Heart left ventricle (tissue), 16 donors: ENCODE data around the gene PRMT5. TPM values are rescaled to one million over a fixed set of nuclear protein-coding genes. Genes with fewer than 3 reads are reported as not detected.

Source experiments
- ATAC-seq, 4 donors: fragments of 200-7000 bp; cut with Tn5 transposase; one replicate each; pipeline ENCODE4 v1.9.1; 2020 to 2022; ENCODE audit warnings: moderate library complexity in 4 of 4, mild to moderate bottlenecking in 3 of 4, moderate number of reproducible peaks in 1 of 4
- DNase-seq, 5 donors: peaks; one replicate each; pipeline ENCODE4 v3.0.0-alpha.2; 2020
- H3K27ac ChIP-seq, 12 donors: fragments of 200-600 bp; sonication (generic) in 4 of 12; one replicate each; pipeline versions ENCODE4 v1.5.0 to v1.8.0; 2016 to 2022; ENCODE audit warnings: mild to moderate bottlenecking in 2 of 12
- H3K27me3 ChIP-seq, 9 donors: fragments of 200-600 bp; sonication (generic) in 2 of 9; one replicate each; pipeline versions ENCODE4 v1.5.1 to v1.8.0; 2016 to 2022; ENCODE audit warnings: mild to moderate bottlenecking in 3 of 9
- H3K36me3 ChIP-seq, 9 donors: fragments of 200-600 bp; sonication (generic) in 2 of 9; one replicate each; pipeline versions ENCODE4 v1.5.0 to v1.8.0; 2018 to 2022; ENCODE audit warnings: mild to moderate bottlenecking in 2 of 9
- H3K4me1 ChIP-seq, 12 donors: fragments of 200-600 bp; sonication (generic) in 4 of 12; one replicate each; pipeline versions ENCODE4 v1.5.0 to v1.8.0; 2016 to 2022; ENCODE audit warnings: mild to moderate bottlenecking in 3 of 12
- H3K4me3 ChIP-seq, 12 donors: fragments of 200-600 bp; sonication (generic) in 4 of 12; one replicate each; pipeline versions ENCODE4 v1.5.0 to v1.8.0; 2017 to 2022; ENCODE audit warnings: mild to moderate bottlenecking in 9 of 12, moderate library complexity in 4 of 12
- H3K9me3 ChIP-seq, 12 donors: fragments of 200-600 bp; sonication (generic) in 4 of 12; one replicate each; pipeline versions ENCODE4 v1.5.0 to v1.8.0; 2016 to 2022; ENCODE audit warnings: mild to moderate bottlenecking in 1 of 12
- POLR2A ChIP-seq, 2 donors: fragments of 450-650 bp; IDR thresholded peaks; one replicate each; pipeline ENCODE4 v1.6.1; 2017; ENCODE audit warnings: antibody characterized with exemption in 2 of 2, mild to moderate bottlenecking in 2 of 2, moderate library complexity in 2 of 2
- WGBS, 4 donors: extraction: QIAGEN DNeasy Blood & Tissue Kit in 2 of 4; methylation state at CpG; one replicate each; pipeline versions ENCODE4 v1.1.5 to v1.1.7; 2013 to 2018; 5-methylcytosine and 5-hydroxymethylcytosine counted together
- intact Hi-C, 10 donors: fragments of 100-400 bp; cut with DNase I; formaldehyde crosslinking; loops; one replicate each; pipeline versions ENCODE4 v1.11.1 to v1.14.2; 2022
- polyA plus RNA-seq, 2 donors: library from polyadenylated mRNA; stranded (reverse); fragments of 200-250 nt; gene quantifications; one replicate each; pipeline ENCODE4 v1.2.3, GENCODE V29; 2013
- total RNA-seq, 9 donors: library from RNA; depleted of rRNA in 2 of 9; stranded (reverse); fragments of >200 nt in 2 of 9; fragmentation: NEBNext Ultra II Directional in 3 of 9; extraction: Animal tissue kit (Norgen Biotek cat#: 25700) in 3 of 9; gene quantifications; one replicate each; pipeline versions ENCODE4 v1.1.0 to v1.2.4, GENCODE V29; 2016 to 2023
- TF ChIP-seq, protein P1 (sequence below), 12 donors: fragments of 200-600 bp; sonication (generic) in 4 of 12; IDR thresholded peaks; one replicate each; pipeline versions ENCODE4 v1.5.0 to v1.8.0; 2018 to 2022; ENCODE audit warnings: antibody characterized with exemption in 12 of 12, mild to moderate bottlenecking in 5 of 12
- donor health status: ischemic (EF 13 %, LVEDD 7.1; RV severe dilation, severe dysfunction).
- donor health status: healthy with polysubstance abuse.
- donor health status: DM: no; HTN: yes; CAD: no.
- donor health status: DM: no; HTN: no; CAD: no.
- donor health status: ischemic (EF 25% LVEDD 6.9; RV normal size, moderate dysfunction).
- donor health status: ischemic (EF 25% LVEDD 5.7; RV mildly dilated, moderate dysfunction).
- donor health status: healthy.
- donor health status: DM: yes; HTN: yes; CAD: no.
- donor health status: ischemic (EF 35%, LVEDD 5.7; RV mildly dilated, moderate dysfunction).
- donor health status: nonischemic (EF 11% LVEDD 7.7; RV severe dilation, severe dysfunction).
- donor health status: DM: yes; HTN: yes; CAD: no.
- donor health status: PGD.
- donor health status: ischemic (EF 29% LVEDD 5.4; RV normal size, mild dysfunction).
- donor health status: nonischemic (EF 23%, LVEDD 6.1; RV moderate dilation, normal function).

Gene PRMT5
- total and polyA plus RNA-seq, 11 donors: 10.4 to 101 (median 48.8) TPM

DNA sequence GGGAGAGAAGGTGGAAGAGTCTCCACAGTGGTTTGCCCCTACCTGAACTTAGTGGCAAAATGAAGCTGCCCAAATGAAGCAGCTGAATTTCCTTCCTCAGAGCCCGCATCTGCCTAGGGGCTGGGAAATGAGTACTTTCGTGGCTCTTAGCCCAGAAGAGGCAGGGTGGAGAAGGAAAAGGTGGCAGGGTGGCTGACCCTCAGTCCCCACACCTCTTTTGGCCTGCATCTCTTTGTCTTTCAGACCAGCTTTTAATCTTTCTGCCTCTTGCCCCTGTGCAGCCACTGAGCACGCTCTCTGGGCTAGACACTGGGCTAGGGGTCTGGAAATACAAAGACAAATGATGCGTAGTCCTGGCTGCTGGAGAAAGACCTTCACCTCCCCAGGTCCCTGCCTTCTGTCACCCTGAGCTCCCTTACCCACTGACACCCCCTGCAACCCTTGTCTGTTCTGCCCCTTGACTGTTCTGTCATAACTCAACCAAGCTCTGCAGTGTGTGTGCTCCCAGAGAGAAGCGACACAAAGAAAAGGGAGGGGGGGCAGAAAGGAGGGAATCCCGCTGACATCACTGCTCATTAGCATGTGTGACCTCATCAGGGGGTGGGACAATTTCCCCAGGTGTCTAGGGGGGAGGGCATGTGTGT, 46.5 kb downstream of the PRMT5 start:
- WGBS, 4 donors: 25 to 35% (median 29%) methylated on average over 6 of the region's 6 CpGs
- no peaks in the 10 kb centered on the region for H3K27me3 ChIP-seq
- intact Hi-C loops: no loop called here
- no peak overlapping the region for H3K4me3 ChIP-seq
- TF ChIP-seq, protein P1, sequence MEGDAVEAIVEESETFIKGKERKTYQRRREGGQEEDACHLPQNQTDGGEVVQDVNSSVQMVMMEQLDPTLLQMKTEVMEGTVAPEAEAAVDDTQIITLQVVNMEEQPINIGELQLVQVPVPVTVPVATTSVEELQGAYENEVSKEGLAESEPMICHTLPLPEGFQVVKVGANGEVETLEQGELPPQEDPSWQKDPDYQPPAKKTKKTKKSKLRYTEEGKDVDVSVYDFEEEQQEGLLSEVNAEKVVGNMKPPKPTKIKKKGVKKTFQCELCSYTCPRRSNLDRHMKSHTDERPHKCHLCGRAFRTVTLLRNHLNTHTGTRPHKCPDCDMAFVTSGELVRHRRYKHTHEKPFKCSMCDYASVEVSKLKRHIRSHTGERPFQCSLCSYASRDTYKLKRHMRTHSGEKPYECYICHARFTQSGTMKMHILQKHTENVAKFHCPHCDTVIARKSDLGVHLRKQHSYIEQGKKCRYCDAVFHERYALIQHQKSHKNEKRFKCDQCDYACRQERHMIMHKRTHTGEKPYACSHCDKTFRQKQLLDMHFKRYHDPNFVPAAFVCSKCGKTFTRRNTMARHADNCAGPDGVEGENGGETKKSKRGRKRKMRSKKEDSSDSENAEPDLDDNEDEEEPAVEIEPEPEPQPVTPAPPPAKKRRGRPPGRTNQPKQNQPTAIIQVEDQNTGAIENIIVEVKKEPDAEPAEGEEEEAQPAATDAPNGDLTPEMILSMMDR (IDR thresholded peaks at IDR 0.05): no peak
- no peak for TF ChIP-seq POLR2A (IDR thresholded peaks at IDR 0.05)
- H3K9me3 ChIP-seq: no peaks in the 10 kb centered on the region
- no peak overlapping the region for H3K27ac ChIP-seq
- peaks cover 0 to 22% (median 12%) of the 10 kb centered on the region in 9 donors for H3K36me3 ChIP-seq
- H3K4me1 ChIP-seq: peaks cover 0 to 25% (median 8%) of the 10 kb centered on the region in 12 donors
- DNase-seq: no peak
- ATAC-seq: no peak

- no peak for ATAC-seq
- H3K9me3 ChIP-seq: no peaks in the 10 kb centered on the region
- DNase-seq: no peak
- H3K27ac ChIP-seq: no peak overlapping the region
- no peaks in the 10 kb centered on the region for H3K27me3 ChIP-seq
- no peak overlapping the region for H3K4me3 ChIP-seq
- intact Hi-C loops: no loop called here
- peaks cover 0 to 28% (median 18%) of the 10 kb centered on the region in 9 donors for H3K36me3 ChIP-seq
- peaks cover 0 to 19% (median 6%) of the 10 kb centered on the region in 12 donors for H3K4me1 ChIP-seq
- 37 to 40% (median 38%) methylated on average over 7 of the region's 7 CpGs for WGBS, 4 donors
- TF ChIP-seq, protein P1 (IDR thresholded peaks at IDR 0.05): no peak
- TF ChIP-seq POLR2A (IDR thresholded peaks at IDR 0.05): no peak
Measured at GRCh38 chr14:22882064-22882463, 47.1 kb downstream of the PRMT5 start.

- no peak for TF ChIP-seq POLR2A (IDR thresholded peaks at IDR 0.05)
- TF ChIP-seq, protein P1 (IDR thresholded peaks at IDR 0.05): no peak
- no peak overlapping the region for H3K4me3 ChIP-seq
- 78 to 86% (median 82%) methylated on average over 8 of the region's 8 CpGs for WGBS, 4 donors
- H3K9me3 ChIP-seq: no peaks in the 10 kb centered on the region
- H3K27ac ChIP-seq: no peak overlapping the region
- peaks cover 0 to 20% (median 4%) of the 10 kb centered on the region in 12 donors for H3K4me1 ChIP-seq
- no peaks in the 10 kb centered on the region for H3K27me3 ChIP-seq
- intact Hi-C loops: no loop called here
- no peak for DNase-seq
- ATAC-seq: no peak
- peaks cover 0 to 63% (median 53%) of the 10 kb centered on the region in 9 donors for H3K36me3 ChIP-seq
Measured at GRCh38 chr14:22878271-22879246, 50.6 kb downstream of the PRMT5 start.

GRCh38 chr14:22877000-22877501, 52.1 kb downstream of the PRMT5 start:
- WGBS, 4 donors: 90 to 97% (median 95%) methylated on average over 16 to 22 of the region's 22 CpGs
- TF ChIP-seq POLR2A (IDR thresholded peaks at IDR 0.05): no peak
- TF ChIP-seq, protein P1 (IDR thresholded peaks at IDR 0.05): no peak
- Histone ChIP-seq H3K27ac (no peak overlapping the region), H3K4me1 (peaks cover 0 to 20% (median 10%) of the 10 kb centered on the region in 12 donors), H3K27me3 (no peaks in the 10 kb centered on the region), H3K36me3 (peaks cover 0 to 69% (median 58%) of the 10 kb centered on the region in 9 donors), H3K4me3 (no peak overlapping the region), H3K9me3 (no peaks in the 10 kb centered on the region)
- no peak for DNase-seq
- ATAC-seq: no peak
- intact Hi-C loops: no loop called here
